OCI-LY1 (cell line): ENCODE results near the gene CSTF1.

ENCODE experiments used
- H2AFZ ChIP-seq: fragments of 200-600 bp; sonication (generic), shearing (Covaris generic); 2 replicates; pipeline ENCODE4 v1.6.0; 2014; ENCODE audit warnings: antibody characterized with exemption, mild to moderate bottlenecking, low read length
- H3F3A ChIP-seq: fragments of 200-600 bp; sonication (generic), shearing (Covaris generic); 2 replicates; pipeline ENCODE4 v1.6.0; 2014; ENCODE audit warnings: mild to moderate bottlenecking, antibody characterized with exemption, low read length, moderate library complexity; ENCODE audit not compliant: insufficient read depth
- H3K27ac ChIP-seq: fragments of 200-600 bp; sonication (generic); 2 replicates; pipeline ENCODE4 v1.5.1; 2014; ENCODE audit warnings: low read length, mixed run types, mild to moderate bottlenecking, low read depth; ENCODE audit not compliant: poor library complexity, severe bottlenecking
- H3K27me3 ChIP-seq: fragments of 200-600 bp; sonication (generic); 2 replicates; pipeline ENCODE4 v1.6.0; 2014; ENCODE audit warnings: antibody characterized with exemption, mild to moderate bottlenecking, low read length, moderate library complexity; ENCODE audit not compliant: insufficient read depth
- H3K36me3 ChIP-seq: fragments of 200-600 bp; sonication (generic); 2 replicates; pipeline ENCODE4 v1.6.1; 2014; ENCODE audit warnings: mild to moderate bottlenecking, antibody characterized with exemption, low read length, moderate library complexity, mixed read lengths; ENCODE audit not compliant: insufficient read depth
- H3K4me1 ChIP-seq: fragments of 200-600 bp; sonication (generic); 2 replicates; pipeline ENCODE4 v1.5.1; 2014; ENCODE audit warnings: mild to moderate bottlenecking, low read length, moderate library complexity; ENCODE audit not compliant: insufficient read depth, severe bottlenecking
- H3K4me2 ChIP-seq: fragments of 200-600 bp; sonication (generic), shearing (Covaris generic); 2 replicates; pipeline ENCODE4 v1.6.1; 2014; ENCODE audit warnings: low read length
- H3K4me3 ChIP-seq: fragments of 200-600 bp; sonication (generic); 2 replicates; pipeline ENCODE4 v1.5.1; 2014; ENCODE audit warnings: low read length, low read depth, mild to moderate bottlenecking, mixed read lengths; ENCODE audit not compliant: poor library complexity, severe bottlenecking
- H3K79me2 ChIP-seq: fragments of 200-600 bp; shearing (Covaris generic); 2 replicates; pipeline ENCODE4 v1.6.1; 2016; ENCODE audit warnings: mixed run types, low read length, mixed read lengths; ENCODE audit not compliant: insufficient read depth
- H3K9ac ChIP-seq: fragments of 200-600 bp; sonication (generic), shearing (Covaris generic); 2 replicates; pipeline ENCODE4 v1.6.1; 2014; ENCODE audit warnings: mild to moderate bottlenecking, low read length, mixed read lengths
- H3K9me2 ChIP-seq: fragments of 200-600 bp; sonication (generic), shearing (Covaris generic); 2 replicates; pipeline ENCODE4 v1.6.1; 2014; ENCODE audit warnings: low read depth, mild to moderate bottlenecking, low read length, mixed read lengths
- H3K9me3 ChIP-seq: fragments of 200-600 bp; shearing (Covaris generic); 2 replicates; pipeline ENCODE4 v1.6.1; 2014; ENCODE audit warnings: low read length, mixed read lengths
- H4K20me1 ChIP-seq: fragments of 200-600 bp; sonication (generic), shearing (Covaris generic); 2 replicates; pipeline ENCODE4 v1.6.0; 2016; ENCODE audit warnings: mild to moderate bottlenecking, low read length; ENCODE audit not compliant: insufficient read depth
- EZH2 ChIP-seq: fragments of 200-600 bp; sonication (generic), shearing (Covaris generic); IDR thresholded peaks from 2 replicates; pipeline ENCODE4 v1.8.0; 2017; ENCODE audit warnings: borderline replicate concordance, mixed run types, mild to moderate bottlenecking, antibody characterized with exemption, low read length, moderate library complexity, mixed read lengths
- TF ChIP-seq, protein P1 (sequence below): fragments of 200-600 bp; sonication (generic), shearing (Covaris generic); IDR thresholded peaks from 2 replicates; pipeline ENCODE4 v1.5.1; 2017; ENCODE audit warnings: mild to moderate bottlenecking, antibody characterized with exemption, low read length, moderate library complexity, mixed read lengths

CSTF1 gene

DNA sequence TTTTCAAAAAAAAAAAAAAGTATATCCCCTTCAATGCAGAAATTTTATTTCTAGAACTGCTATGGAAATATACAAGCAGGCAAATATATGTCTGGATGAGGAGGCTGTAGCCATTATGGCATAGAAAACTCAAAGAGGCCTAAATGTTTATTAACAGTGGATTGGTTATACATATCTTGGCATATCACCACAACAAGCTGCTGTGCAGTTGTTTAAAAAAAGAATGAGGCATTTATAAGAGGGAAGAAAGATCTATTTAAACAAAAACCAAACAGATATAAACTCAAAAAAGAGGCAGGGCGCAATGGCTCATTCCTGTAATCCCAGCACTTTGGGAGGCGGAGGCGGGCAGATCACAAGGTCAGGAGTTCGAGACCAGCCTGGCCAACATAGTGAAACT, 45.8 kb downstream of the CSTF1 start:
- H3K27ac ChIP-seq: no peak overlapping the region

GRCh38 chr20:56439771-56440291, 47.4 kb downstream of the CSTF1 start:
- H3K4me2 ChIP-seq: no peak overlapping the region
- no peaks in the 10 kb centered on the region for H3F3A ChIP-seq
- no peaks in the 10 kb centered on the region for H3K79me2 ChIP-seq
- H3K9ac ChIP-seq: no peak overlapping the region
- no peaks in the 10 kb centered on the region for H3K9me2 ChIP-seq
- no peaks in the 10 kb centered on the region for H3K36me3 ChIP-seq
- H3K9me3 ChIP-seq: no peaks in the 10 kb centered on the region
- no peaks in the 10 kb centered on the region for H4K20me1 ChIP-seq
- TF ChIP-seq, protein P1, sequence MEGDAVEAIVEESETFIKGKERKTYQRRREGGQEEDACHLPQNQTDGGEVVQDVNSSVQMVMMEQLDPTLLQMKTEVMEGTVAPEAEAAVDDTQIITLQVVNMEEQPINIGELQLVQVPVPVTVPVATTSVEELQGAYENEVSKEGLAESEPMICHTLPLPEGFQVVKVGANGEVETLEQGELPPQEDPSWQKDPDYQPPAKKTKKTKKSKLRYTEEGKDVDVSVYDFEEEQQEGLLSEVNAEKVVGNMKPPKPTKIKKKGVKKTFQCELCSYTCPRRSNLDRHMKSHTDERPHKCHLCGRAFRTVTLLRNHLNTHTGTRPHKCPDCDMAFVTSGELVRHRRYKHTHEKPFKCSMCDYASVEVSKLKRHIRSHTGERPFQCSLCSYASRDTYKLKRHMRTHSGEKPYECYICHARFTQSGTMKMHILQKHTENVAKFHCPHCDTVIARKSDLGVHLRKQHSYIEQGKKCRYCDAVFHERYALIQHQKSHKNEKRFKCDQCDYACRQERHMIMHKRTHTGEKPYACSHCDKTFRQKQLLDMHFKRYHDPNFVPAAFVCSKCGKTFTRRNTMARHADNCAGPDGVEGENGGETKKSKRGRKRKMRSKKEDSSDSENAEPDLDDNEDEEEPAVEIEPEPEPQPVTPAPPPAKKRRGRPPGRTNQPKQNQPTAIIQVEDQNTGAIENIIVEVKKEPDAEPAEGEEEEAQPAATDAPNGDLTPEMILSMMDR: no peak
- no peak for TF ChIP-seq EZH2
- no peaks in the 10 kb centered on the region for H3K27me3 ChIP-seq
- no peaks in the 10 kb centered on the region for H3K4me1 ChIP-seq
- H3K4me3 ChIP-seq: no peak overlapping the region
- no peak overlapping the region for H2AFZ ChIP-seq
- H3K27ac ChIP-seq: no peak overlapping the region

More for the DNA sequence above, 45.8 kb downstream of the CSTF1 start:
- Histone ChIP-seq H4K20me1 (no peaks in the 10 kb centered on the region), H3K4me2 (no peak overlapping the region), H3K79me2 (no peaks in the 10 kb centered on the region), H3K4me1 (no peaks in the 10 kb centered on the region), H2AFZ (no peak overlapping the region), H3K27me3 (no peaks in the 10 kb centered on the region), H3F3A (no peaks in the 10 kb centered on the region), H3K9me3 (no peaks in the 10 kb centered on the region), H3K4me3 (no peak overlapping the region), H3K36me3 (no peaks in the 10 kb centered on the region), H3K9ac (no peak overlapping the region), H3K9me2 (no peaks in the 10 kb centered on the region)
- TF ChIP-seq, protein P1: no peak
- no peak for TF ChIP-seq EZH2

- H3K4me1 ChIP-seq: no peaks in the 10 kb centered on the region
- H3K9me3 ChIP-seq: no peaks in the 10 kb centered on the region
- H3K79me2 ChIP-seq: no peaks in the 10 kb centered on the region
- H3K4me3 ChIP-seq: no peak overlapping the region
- no peaks in the 10 kb centered on the region for H3K27me3 ChIP-seq
- no peaks in the 10 kb centered on the region for H3K9me2 ChIP-seq
- no peaks in the 10 kb centered on the region for H4K20me1 ChIP-seq
- H3K9ac ChIP-seq: no peak overlapping the region
- H3K36me3 ChIP-seq: no peaks in the 10 kb centered on the region
- H3K4me2 ChIP-seq: no peak overlapping the region
- H3K27ac ChIP-seq: no peak overlapping the region
- no peak for TF ChIP-seq EZH2
- TF ChIP-seq, protein P1: no peak
- no peaks in the 10 kb centered on the region for H3F3A ChIP-seq
- no peak overlapping the region for H2AFZ ChIP-seq
These were observed 48.0 kb downstream of the CSTF1 start for GRCh38 chr20:56440346-56441007.
